SK-N-SH treated with all-trans-retinoic acid at 6 μM for 48 hours (cell line): ENCODE measurements around the gene VPS41.

Source experiments
- OSR1 ChIP-seq: fragments of 250-450 bp; sonication (Bioruptor Pico); IDR thresholded peaks from 2 replicates; pipeline ENCODE4 v1.8.0; 2022; ENCODE audit warnings: moderate library complexity, mild to moderate bottlenecking, inconsistent platforms
- RARB ChIP-seq: fragments of 250-450 bp; sonication (Bioruptor Pico); IDR thresholded peaks from 2 replicates; pipeline ENCODE4 v1.8.0; 2021; ENCODE audit warnings: mild to moderate bottlenecking, moderate library complexity
- ZNF8 ChIP-seq: fragments of 450-650 bp; formaldehyde crosslinking; IDR thresholded peaks from 2 replicates; pipeline ENCODE4 v1.5.0; 2020; ENCODE audit warnings: mild to moderate bottlenecking, moderate library complexity

GRCh38 chr7:38744746-38745145, 164.2 kb downstream of the VPS41 start:
- TF ChIP-seq RARB (CRISPR knock-in tag) (no peak), ZNF8 (CRISPR knock-in tag) (no peak), OSR1 (CRISPR knock-in tag) (no peak)
